DMS153 (cell line): Measurements from ENCODE around the gene HMMR.

Experiments
- DNase-seq: peaks from one replicate; lab custom pipeline; 2025; lab: John Stamatoyannopoulos, UW

HMMR gene

DNA sequence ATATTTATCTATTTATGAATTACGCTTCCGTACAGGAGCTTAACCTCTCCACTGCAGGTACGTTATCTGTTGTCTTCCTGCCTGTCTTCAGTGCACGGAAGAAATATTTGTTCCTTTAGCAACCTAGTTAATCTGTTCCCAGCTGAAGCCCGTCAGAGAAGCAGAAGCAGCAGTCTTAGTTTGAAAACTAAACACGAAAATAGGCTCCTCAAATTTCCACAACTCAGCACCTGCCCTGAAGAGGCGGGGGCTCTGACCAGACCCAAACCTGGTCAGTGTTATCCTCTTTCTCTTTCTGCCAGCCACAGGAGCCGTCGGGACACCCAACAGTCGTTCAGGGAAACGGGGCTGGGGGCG, 992 bp upstream of the HMMR start:
- DNase-seq = no peak

DNA sequence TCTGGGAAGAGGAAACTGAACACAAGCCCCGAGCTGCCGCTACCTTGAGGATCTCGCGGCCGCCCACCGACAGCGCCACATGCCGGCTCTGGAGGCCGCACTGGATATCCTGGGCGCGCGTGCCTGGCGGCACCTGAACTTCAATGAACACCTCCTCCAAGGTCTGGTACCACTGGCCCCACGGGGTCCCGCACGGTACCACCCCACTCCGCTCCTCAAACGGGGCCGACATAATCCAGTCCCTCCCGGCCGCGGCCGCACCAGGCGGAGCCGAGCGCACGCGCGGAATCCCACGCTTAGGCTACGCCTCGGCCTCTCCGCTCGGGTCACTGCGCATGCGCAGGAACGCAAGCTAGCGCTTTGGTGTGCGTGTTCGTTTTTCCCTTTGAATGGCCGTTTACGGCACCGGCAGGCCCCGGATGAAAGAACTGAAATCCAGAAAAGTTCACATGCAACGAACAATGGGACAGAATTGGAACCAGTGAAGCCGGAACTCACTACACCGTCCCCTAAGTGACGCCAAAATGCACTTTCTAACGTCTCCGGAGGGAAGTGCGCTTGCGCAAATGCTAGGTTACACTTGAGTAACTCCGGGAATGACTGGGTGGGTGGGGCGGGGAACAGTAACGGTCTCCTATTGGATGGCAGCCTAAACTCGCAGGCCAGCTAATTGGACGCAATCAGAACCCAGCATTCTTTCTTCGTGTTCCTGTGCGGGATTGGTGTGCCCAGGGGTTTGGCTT, 442 bp upstream of the HMMR start, which contains the start of gene NUDCD2:
TSS of gene NUDCD2 (minus strand) at position 284 of the 743 bp plus-strand sequence. CDS start at position 232, 52 bp downstream.
- DNase-seq = peak; percentile 84

DNA sequence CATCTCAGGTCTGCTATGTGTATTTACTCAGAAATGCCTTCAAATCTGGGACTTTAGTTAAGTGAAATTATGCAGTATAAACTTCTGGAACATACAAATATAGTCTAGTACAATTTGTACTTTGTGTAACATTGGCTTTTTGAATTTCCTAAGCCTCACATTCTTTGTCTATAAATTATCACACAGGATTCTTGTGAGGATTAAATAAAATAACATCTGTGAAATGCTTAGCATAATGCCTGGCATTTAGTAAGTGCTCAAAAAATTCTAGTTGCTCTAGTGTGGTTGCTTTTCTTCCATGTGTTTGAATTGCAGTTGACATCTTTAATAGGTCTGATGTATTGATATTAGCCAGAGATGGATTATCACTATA, 2.6 kb downstream of the HMMR start:
- no peak for DNase-seq

DNA sequence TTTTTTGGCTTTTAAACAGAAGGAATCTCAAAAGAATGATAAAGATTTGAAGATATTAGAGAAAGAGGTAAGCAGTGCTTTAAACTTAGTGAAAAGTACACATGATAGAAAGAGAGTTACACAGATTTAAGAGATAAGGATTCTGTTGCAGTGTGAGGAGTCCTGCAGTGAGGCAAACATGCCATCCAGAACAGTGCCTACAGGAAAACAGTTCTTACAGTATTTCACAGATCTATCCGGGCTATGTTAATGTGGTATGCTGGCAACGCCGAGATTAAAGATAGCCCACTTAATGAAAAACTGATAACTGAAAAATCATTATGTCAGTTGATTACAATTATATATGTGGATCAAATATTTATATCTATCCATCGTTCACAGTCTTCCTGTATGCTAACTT, 7.2 kb downstream of the HMMR start:
- no peak for DNase-seq

DNA sequence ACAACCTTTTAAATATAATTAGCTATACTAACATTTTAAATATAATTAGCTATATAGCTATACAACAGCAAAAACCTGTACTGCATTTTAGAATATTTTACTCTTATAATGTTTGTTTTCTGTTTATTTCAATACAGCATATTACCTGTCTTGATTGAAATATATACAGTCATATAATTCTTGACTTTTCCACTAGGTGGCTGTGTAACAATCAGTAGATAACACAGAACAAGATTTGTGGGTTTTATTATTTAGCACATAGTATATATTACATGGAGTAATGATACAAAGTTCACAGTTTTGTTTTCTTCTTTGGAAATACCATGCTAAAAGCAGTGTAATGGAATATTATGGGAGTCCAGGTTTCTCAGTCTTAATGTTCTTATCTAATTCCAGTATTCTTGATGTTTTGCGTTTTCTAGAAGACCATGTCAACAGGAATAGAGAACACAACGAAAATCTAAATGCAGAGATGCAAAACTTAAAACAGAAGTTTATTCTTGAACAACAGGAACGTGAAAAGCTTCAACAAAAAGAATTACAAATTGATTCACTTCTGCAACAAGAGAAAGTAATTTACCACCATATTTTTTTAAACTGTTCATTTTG, 13.3 kb downstream of the HMMR start:
- no peak for DNase-seq

DNA sequence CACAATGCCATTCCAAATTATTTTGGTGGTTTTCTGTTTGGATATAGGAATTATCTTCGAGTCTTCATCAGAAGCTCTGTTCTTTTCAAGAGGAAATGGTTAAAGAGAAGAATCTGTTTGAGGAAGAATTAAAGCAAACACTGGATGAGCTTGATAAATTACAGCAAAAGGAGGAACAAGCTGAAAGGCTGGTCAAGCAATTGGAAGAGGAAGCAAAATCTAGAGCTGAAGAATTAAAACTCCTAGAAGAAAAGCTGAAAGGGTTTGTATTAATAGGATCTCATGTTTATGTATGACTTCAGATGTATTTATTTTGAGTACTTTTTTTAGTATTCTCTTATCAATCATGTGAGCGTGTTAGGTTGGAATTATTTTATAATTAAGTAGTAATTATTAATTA, 15.0 kb downstream of the HMMR start:
- DNase-seq = no peak

DNA sequence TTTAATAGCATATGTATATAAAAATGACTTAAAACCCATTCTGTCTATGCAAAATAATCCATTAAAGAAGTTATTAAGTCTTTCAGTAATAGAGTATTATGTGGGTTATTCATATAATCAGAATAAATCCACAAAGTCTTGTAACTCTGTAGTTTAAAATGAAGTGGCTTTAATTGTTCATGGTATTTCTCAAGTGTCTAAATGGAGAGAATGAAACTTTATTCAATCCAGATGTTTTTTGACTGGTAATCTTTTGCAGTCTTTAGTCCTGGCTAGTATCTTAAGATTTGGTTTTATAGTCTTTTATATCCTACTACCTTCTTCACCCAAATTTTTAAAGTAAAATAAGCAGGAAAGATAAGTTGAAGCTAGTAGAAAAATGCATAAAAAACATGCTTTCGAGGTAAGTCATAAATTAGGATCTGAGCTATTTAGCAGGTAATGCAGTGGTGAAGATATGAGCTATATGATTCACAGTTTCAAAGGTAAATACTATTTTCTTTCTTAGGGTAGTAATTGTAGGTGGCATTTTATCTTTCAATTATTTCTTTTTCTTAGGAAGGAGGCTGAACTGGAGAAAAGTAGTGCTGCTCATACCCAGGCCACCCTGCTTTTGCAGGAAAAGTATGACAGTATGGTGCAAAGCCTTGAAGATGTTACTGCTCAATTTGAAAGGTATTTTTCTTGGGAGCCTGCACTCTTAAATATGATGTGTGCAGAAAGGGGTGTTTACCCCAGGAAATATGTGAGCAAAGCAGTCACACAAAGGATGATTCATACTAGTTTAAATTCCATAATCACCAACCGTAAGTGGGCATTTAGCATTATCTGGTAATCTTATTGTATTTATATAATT, 17.9 kb downstream of the HMMR start:
- DNase-seq = no peak

DNA sequence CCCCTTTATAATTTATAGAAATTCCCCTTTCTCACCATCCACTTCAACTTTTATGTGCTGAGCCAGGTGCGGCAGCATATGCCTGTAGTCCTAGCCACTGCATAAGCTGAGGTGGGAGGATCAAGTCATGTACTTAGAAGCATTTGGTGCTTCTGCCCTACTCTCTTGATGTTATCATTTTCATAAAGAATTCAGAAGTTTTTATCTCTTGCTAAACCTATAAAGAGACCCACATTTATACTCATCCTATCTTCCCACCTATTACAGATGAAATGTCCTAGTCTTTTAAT, 18.5 kb downstream of the HMMR start:
- no peak for DNase-seq

DNA sequence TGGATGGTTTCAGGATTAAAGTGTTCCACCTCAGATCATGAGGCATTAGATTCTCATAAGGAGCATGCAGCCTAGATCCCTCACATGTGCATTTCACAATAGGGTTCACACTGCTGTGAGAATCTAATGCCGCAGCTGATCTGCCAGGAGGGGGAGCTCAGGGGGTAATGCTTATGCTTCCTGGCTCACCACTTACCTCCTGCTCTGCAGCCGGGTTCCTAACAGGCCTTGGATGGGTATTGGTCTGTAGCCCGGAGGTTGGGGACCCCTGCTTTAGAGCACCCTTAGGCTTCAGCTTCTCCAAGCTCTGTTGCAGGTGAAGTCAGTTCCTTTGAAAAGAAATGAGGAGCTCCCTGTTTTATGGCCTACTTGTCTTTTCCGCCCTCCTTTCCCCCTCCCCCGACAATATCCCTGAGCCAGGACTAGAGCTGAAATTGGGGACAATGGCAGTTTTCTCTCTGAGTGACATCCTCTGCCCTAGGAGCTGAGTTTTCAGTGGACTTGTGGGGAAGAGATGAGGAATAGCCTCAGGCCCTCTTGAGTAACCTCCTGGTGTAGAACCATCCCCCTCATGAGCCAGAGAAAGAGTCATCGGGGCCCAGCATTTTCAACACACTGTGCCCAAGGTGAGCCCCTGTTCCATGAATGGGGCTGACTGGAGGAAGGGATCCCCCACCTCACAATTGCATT, 28.8 kb downstream of the HMMR start:
- no peak for DNase-seq

DNA sequence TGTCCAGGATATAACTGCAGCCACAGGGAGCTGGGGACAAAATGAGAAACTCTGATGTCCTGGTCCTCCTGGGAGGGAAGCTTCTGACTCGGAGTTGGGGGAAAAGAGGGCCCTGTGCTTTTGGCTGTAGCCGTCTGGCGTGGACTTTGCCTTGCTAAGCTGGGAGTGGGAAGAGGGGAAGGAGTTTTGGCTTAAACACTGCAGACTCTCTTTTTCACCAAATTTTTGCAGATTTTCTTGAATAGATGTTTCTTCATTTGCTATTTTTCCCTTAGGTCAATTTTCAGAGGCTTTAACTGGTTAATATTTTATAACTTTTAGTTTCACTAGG, 29.3 kb downstream of the HMMR start:
- DNase-seq = no peak

DNA sequence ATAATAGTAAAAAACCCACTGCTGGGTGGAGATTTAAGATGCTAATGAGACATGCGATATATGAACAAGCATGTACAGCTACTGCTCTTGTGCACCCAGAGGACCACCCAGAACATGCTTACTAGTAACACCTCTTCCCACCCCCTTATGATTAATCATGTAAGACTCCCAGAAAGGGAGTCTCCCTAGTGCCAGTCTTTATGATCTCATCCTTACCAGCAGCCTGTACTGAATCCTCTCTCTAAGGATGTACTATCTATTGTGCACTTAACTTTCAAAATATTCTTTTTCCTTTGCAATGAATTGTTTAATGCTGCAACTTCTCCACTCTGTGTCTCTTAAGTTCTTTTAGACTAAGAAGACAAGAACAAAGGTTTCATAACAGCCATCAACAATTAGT, 35.9 kb downstream of the HMMR start:
- no peak for DNase-seq

DNA sequence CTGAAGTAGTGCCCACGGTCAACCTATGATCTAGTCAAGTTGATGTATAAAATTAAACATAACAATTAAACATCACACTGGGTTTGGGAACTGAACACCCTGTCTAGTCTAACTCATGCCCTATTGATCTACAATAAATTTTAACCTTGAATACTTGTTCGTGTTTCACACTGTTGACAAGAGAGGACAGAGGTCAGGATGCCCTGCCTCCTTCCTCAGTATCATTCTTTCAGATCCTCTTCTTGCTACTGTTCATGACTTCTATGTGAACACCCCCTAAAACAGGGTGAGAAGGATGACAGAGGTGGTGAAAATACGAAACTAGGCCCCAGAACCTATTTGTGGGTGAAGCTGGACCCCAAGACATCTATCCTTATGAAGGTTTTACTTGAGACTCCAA, 36.9 kb downstream of the HMMR start:
- no peak for DNase-seq

DNA sequence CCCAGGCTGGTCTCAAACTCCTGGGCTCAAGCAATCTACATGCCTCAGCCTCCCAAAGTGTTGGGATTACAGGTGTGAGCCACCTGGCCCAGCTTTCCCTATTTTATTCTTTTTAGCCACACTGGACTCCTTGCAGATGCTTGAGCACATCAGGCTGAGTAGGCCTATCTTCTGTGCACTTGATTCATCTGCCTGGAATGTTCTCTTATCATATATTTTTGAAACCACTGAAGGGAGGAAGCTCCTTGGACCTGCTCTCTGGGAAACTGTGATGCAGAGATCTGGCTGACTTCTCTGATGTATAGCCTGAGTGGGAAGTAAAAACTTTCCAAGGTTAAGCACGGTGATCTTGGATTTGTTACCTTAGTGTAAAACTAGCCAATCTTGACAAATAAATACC, 38.5 kb downstream of the HMMR start:
- no peak for DNase-seq

DNA sequence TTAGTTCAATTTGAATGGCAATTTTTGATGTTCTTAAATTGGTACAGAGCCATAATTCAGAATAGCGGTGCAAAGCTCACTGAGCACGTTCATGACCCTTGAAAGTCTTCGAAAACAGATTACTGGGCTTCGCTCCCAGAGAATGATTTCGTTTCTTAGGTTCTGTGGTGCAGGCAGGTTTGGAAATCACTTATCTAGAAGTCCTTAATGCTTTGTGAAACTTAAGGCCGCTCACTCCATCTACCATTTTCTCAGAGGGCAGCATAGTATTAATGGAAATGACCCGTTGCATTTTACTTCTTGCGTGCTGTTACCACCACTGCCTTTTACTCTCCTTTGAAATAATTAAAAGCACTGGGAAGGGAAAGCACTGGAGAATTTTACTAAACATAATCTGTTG, 42.1 kb downstream of the HMMR start:
- no peak for DNase-seq

DNA sequence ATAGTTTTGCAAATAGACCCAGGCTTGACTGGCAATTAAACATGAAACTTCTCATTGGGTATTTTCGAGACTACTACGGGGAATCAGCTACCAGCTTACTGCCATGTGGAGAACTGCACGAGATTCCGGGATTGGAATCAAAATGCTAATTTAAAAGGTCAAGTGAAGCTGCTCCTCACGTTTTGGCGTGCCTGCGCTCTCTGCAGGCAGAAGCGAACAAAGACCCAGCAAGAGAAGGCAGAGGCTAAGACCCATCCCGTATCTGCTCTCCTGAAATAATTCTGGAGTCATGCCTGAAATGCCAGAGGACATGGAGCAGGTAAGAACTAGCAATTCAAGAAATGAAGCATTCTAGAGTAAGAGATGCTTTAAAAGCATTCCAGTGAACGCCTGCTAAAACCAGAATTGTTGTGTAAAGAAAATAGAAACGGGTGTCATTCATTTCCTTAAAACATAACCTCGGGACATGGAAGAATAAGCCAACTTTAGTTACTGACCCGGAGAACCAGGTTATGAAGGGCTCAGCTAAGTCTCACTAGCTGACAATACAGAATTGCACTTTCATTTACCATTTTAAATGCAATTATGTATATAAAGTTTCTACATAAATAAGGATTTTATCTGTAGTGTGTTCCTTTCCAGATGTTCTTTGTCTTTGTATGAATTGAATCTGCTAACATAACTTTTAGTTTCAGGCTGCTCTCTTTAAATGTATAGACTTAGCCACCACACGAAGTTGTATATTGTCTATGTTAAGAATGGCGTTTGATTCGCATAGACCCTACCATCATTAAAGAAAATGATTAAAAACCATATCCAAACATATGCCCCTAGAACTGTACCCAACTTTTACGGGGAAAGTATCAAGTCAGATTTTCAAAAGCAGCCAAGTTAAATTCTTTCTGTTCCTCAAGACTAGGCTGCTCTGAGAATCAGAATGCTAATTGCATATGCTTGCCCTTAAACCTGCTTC, 43.0 kb downstream of the HMMR start:
- no peak for DNase-seq

DNA sequence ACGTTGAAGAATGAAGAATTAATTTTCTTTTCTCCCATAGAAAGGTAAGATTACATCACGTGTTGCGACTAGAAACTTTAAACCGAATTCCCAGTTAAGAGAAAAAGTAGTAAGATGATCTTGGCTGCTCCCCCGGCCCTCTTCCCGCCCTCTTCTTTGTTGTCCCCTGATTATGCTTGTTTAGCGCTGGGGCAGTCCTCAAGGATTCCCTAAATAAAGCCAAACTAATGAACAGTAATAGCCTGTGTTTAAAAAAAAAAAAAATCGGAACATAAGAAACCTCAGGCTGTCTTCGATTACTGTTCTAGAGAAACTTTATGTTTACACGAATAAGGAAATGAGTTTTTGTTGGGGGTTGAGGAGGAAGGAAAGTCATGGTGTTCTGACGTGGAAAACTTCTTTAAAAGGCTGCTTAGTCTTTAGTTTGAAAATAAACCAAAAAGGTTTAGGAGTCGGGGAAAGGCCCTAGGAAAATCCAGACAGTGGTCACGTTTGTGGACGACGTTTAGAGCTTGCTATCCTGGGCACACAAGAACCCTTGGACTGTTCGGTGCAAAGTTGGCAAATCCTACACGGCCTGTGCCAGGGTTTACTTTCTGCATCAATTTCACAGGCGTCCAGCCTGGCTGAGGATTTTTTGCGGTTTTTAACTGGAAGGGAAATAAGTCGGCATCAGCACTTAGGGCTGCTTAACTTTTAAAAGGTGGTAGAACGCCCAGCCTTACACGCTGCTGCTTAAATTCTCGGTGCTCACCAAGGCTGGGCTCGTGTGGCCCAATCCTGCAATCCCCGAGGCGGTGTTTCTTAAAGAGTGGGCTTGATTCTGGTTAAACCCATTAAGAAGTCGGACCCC, 43.9 kb downstream of the HMMR start:
- DNase-seq = no peak

DNA sequence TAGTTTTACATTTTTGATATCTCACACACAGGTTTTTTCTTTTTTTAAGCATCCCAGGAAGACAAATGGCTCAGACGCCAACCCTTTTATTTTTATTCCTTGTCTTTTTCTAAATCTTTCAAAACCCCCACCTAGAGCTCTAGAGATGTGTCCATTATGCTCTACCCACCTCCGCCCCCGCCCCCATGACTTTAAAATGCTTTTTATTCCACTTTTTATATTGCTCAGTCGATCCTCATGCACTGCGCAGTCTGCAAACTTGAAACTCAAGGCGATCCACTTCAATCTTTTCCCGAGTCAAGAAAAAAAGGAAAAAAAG, 44.6 kb downstream of the HMMR start:
- no peak for DNase-seq

DNA sequence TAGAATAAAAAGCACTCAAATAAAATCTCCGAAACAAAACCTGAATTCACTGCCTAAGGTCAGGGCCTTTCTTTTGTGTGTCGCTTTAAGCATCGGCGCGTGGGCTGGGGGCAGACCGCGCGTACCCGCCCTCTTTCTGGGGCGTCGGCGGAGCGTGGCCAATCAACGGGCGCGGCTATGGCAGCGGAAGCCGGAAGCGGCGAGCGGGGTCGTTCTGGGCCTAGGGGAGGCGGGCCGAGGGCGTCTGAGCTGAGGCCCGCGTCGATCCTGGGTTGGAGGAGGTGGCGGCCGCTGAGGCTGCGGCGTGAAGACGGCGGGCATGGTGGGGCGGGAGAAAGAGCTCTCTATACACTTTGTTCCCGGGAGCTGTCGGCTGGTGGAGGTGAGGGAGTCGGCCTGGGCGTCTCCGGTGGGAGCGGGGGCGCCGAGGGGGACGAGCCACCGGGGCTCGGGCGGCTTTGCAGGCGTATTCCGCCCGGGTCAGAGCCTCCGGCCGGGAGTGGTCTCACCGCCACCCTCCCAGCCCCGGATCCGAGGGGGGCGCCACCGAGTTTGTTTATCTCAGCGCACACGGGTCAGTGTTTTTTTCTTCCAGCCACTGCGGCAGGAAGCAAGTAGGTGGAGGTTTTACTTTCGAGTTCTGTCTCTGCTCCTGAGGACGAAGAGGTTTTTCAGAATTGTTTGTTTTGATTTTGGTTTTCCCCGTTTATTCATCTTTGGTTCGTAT, 45.1 kb downstream of the HMMR start, which contains the start of gene MAT2B:
TSS of gene MAT2B (plus strand) at position 252 of the 727 bp plus-strand sequence. CDS start at position 320, 68 bp downstream.
- DNase-seq = peak; percentile 77

DNA sequence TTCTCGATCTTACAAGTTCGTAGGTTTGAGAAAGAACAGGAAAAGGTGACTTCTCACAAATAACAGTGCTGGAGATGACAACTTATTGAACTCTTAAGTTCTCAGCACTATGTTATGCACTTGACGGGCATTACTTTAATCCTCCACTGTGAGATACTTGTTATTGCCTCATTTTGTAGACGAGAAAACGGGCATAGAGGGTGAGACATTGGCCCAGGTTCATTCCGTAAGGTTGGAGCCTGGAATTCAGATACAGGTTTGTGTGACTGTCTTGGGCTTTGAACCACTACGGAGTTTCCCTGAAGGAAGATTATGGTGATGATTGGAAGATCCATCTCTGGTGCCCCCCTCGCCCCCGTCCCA, 45.6 kb downstream of the HMMR start:
- DNase-seq = no peak

DNA sequence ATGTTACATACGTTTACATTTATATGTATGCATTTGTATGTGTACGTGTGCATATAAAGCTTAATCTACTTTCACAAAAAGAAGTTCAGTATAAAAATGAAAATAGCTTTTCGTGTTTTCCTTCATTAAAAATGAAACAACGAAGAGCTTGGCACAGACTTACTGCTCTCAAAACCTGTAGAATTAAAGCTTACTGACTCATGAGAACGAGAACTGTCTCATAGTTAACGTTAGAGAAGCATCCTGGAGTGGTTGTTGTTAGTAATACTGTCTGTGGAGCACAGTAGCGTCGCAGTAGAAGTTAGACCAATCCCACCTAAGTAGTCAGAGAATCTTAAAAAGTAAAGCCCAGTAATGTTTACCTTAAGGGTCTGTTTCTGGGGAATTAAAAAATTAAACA, 46.3 kb downstream of the HMMR start:
- no peak for DNase-seq
